SK-N-SH (cell line): ENCODE results near the gene DLX6. TPM values are rescaled to one million over a fixed set of nuclear protein-coding genes. Genes with fewer than 3 reads are reported as not detected.

Experiments
- CTCF ChIA-PET: fragments of 300-600, 350-600 bp; formaldehyde crosslinking; extraction: SDS; loops from one replicate; lab custom pipeline; 2021; lab: Yijun Ruan, JAX
- POLR2A ChIA-PET: fragments of 350-600 bp; sonication (Branson Sonifier 250); formaldehyde crosslinking; extraction: SDS; loops from one replicate; lab custom pipeline; 2020; ENCODE audit warnings: antibody characterized with exemption, inconsistent platforms; lab: Yijun Ruan, JAX
- DNase-seq: peaks from one replicate; pipeline ENCODE4 v3.0.0; 2012
- H2AFZ ChIP-seq: fragments of 200-600 bp; sonication (generic); 2 replicates; pipeline ENCODE4 v1.8.1; 2016; ENCODE audit warnings: antibody characterized with exemption, mild to moderate bottlenecking, low read depth
- H3F3A ChIP-seq: fragments of 200-600 bp; sonication (generic); replicated peaks from 2 replicates; pipeline ENCODE3; 2016; ENCODE audit warnings: antibody characterized with exemption, mild to moderate bottlenecking; ENCODE audit not compliant: insufficient read depth
- H3K27ac ChIP-seq, 2 experiments: fragments of 200-500 bp in 1 of 2; fragments of 200-600 bp in 1 of 2; sonication (Bioruptor generic) in 1 of 2; sonication (generic), shearing (Covaris generic) in 1 of 2; 2 replicates each; pipeline versions ENCODE4 v1.5.1 to v1.6.1; 2014 to 2016; ENCODE audit warnings: low read depth in 2 of 2, inconsistent platforms in 1 of 2, low read length in 1 of 2, mild to moderate bottlenecking in 1 of 2, mixed read lengths in 1 of 2
- H3K27me3 ChIP-seq: fragments of 200-600 bp; sonication (generic), shearing (Covaris generic); 2 replicates; pipeline ENCODE4 v1.6.1; 2016; ENCODE audit warnings: mixed run types; ENCODE audit not compliant: insufficient read depth
- H3K36me3 ChIP-seq, 2 experiments: fragments of 200-500 bp in 1 of 2; fragments of 200-600 bp in 1 of 2; sonication (Bioruptor generic) in 1 of 2; sonication (generic) in 1 of 2; replicated peaks in 1 of 2; 2 replicates each; pipeline versions ENCODE3 to v1.5.1; 2014 to 2016; ENCODE audit warnings: low read length in 1 of 2, mild to moderate bottlenecking in 1 of 2; ENCODE audit not compliant: insufficient read depth in 2 of 2, control insufficient read depth in 1 of 2
- H3K4me1 ChIP-seq, 2 experiments: fragments of 200-500 bp in 1 of 2; fragments of 200-600 bp in 1 of 2; sonication (Bioruptor generic) in 1 of 2; sonication (generic), shearing (Covaris generic) in 1 of 2; 2 replicates each; pipeline versions ENCODE4 v1.5.1 to v1.6.1; 2014 to 2016; ENCODE audit warnings: low read depth in 1 of 2, low read length in 1 of 2, mixed run types in 1 of 2; ENCODE audit not compliant: insufficient read depth in 2 of 2, control insufficient read depth in 1 of 2
- H3K4me2 ChIP-seq: fragments of 200-600 bp; sonication (generic), shearing (Covaris generic); 2 replicates; pipeline ENCODE4 v1.6.1; 2017; ENCODE audit warnings: mixed run types
- H3K4me3 ChIP-seq, 2 experiments: fragments of 200-500 bp in 1 of 2; fragments of 200-600 bp in 1 of 2; sonication (Bioruptor generic) in 1 of 2; sonication (generic), shearing (Covaris generic) in 1 of 2; 2 replicates each; pipeline versions ENCODE4 v1.5.1 to v1.8.1; 2014 to 2016; ENCODE audit warnings: low read depth in 2 of 2, inconsistent platforms in 1 of 2, low read length in 1 of 2, mild to moderate bottlenecking in 1 of 2, mixed read lengths in 1 of 2, moderate library complexity in 1 of 2
- H3K79me2 ChIP-seq: fragments of 200-600 bp; sonication (generic); 2 replicates; pipeline ENCODE4 v1.8.1; 2017; ENCODE audit warnings: mild to moderate bottlenecking; ENCODE audit not compliant: insufficient read depth
- H3K9ac ChIP-seq: fragments of 200-600 bp; sonication (generic); 2 replicates; pipeline ENCODE4 v1.6.1; 2017; ENCODE audit warnings: mixed run types
- H3K9me2 ChIP-seq: fragments of 200-600 bp; sonication (generic); 2 replicates; pipeline ENCODE4 v1.6.1; 2017; ENCODE audit warnings: mixed run types
- H3K9me3 ChIP-seq: fragments of 200-600 bp; sonication (generic); 2 replicates; pipeline ENCODE4 v1.6.1; 2017; ENCODE audit warnings: mixed run types, mild to moderate bottlenecking, moderate library complexity
- H4K20me1 ChIP-seq: fragments of 200-600 bp; sonication (generic); 2 replicates; pipeline ENCODE4 v1.6.1; 2017; ENCODE audit warnings: mild to moderate bottlenecking, mixed run types; ENCODE audit not compliant: insufficient read depth
- CHD2 ChIP-seq: fragments of 150-350 bp; IDR thresholded peaks from 2 replicates; pipeline ENCODE4 v1.6.1; 2018; ENCODE audit warnings: low read length; ENCODE audit not compliant: partially characterized antibody
- ELF1 ChIP-seq: IDR thresholded peaks from 2 replicates; pipeline ENCODE4 v1.4.0; 2012
- EP300 ChIP-seq, 2 experiments: IDR thresholded peaks; 2 replicates each; pipeline versions ENCODE4 v1.4.0 to v1.6.1; 2012; ENCODE audit warnings: borderline replicate concordance in 1 of 2, low read depth in 1 of 2, low read length in 1 of 2
- EZH2phosphoT487 ChIP-seq: fragments of 200-600 bp; sonication (generic); IDR thresholded peaks from 2 replicates; pipeline ENCODE4 v1.6.1; 2017; ENCODE audit warnings: low read depth, mixed run types, mild to moderate bottlenecking, antibody characterized with exemption, moderate library complexity, borderline replicate concordance
- FOXJ3 ChIP-seq: sonication (generic); formaldehyde crosslinking; IDR thresholded peaks from 2 replicates; pipeline ENCODE4 v1.5.1; 2020; ENCODE audit warnings: mild to moderate bottlenecking, missing genetic modification reagents
- GABPA ChIP-seq: IDR thresholded peaks from 2 replicates; pipeline ENCODE4 v1.4.0; 2012; ENCODE audit warnings: low read depth, mild to moderate bottlenecking
- GATA2 ChIP-seq: sonication (generic); formaldehyde crosslinking; IDR thresholded peaks from 2 replicates; pipeline ENCODE4 v1.5.0; 2020; ENCODE audit warnings: mild to moderate bottlenecking, missing genetic modification reagents
- JUND ChIP-seq: IDR thresholded peaks from 2 replicates; pipeline ENCODE4 v1.4.0; 2012
- NFIC ChIP-seq: IDR thresholded peaks from 2 replicates; pipeline ENCODE4 v1.4.0; 2012; ENCODE audit warnings: borderline replicate concordance
- RXRA ChIP-seq: IDR thresholded peaks from 2 replicates; pipeline ENCODE4 v1.4.0; 2012; ENCODE audit warnings: low read depth, mild to moderate bottlenecking, borderline replicate concordance
- SMC3 ChIP-seq: IDR thresholded peaks from 2 replicates; pipeline ENCODE4 v1.6.1; 2012; ENCODE audit warnings: low read depth, low read length, improper control_type of control experiment
- TCF12 ChIP-seq: IDR thresholded peaks from 2 replicates; pipeline ENCODE4 v1.4.0; 2012
- WGBS: methylation state at CpG from one replicate; pipeline ENCODE4 v1.1.6; 2017; ENCODE audit warnings: low lambda C conversion rate; 5-methylcytosine and 5-hydroxymethylcytosine counted together
- polyA plus RNA-seq, 3 experiments: library from polyadenylated mRNA; depleted of rRNA; stranded (reverse); fragments of >200 nt; gene quantifications; 2 replicates each; pipeline ENCODE4 v1.2.3, GENCODE V29; 2012
- TF ChIP-seq, protein P1 (sequence below): fragments of 150-350 bp; IDR thresholded peaks from 2 replicates; pipeline ENCODE4 v1.6.1; 2017; ENCODE audit warnings: antibody characterized with exemption, low read length, low read depth, borderline replicate concordance
- TF ChIP-seq, protein P2 (sequence below): fragments of 200-600 bp; sonication (generic); IDR thresholded peaks from 2 replicates; pipeline ENCODE4 v1.6.1; 2017; ENCODE audit warnings: antibody characterized with exemption, mild to moderate bottlenecking, moderate library complexity

Gene DLX6
- polyA plus RNA-seq, 1 of the 3 experiments (the other 2 are of a cell fraction) = 0.23 TPM

DNA sequence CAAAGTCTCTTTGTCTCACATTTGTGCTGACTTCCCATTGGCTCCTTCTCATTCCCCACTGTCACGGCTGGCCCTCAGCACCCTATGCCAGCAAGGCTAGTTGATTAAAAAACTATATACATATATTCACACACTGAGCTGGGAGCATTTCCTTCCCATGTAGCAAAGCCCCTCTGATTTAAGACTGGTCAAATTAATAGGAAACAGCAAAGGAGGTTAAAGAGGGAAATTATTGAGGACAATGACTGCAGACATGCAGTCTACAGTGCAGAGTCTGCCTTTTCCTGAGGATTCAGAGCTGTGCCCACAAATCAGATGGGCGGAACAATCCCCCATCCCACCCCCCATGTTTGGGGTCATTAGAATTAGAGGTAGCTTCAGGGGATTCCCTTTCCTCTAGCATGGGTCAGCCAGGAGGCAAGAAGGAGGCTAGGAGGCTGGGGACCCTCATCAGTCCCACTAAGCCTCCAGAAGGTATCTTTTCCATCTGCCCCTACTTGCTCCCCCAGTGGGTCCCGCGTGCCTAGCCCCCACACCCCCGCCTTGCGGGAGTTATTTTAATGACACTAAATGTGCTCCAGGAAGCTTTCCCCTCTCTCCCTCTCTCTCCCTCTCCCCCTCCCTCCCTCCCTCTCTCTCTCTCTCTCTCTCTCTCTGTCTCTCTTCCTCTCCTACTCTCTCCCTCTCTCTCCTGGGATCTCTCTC is 9.8 kb upstream of the DLX6 start:
- Histone ChIP-seq H3K36me3 (no peaks in the 10 kb centered on the region), H3K4me3 (no peak overlapping the region), H3K27ac (no peak overlapping the region), H3K27me3 (peaks cover 4% of the 10 kb centered on the region; the same call in 1 of the 2 replicates), H3K9me3 (no peaks in the 10 kb centered on the region), H3K9ac (no peak overlapping the region), H4K20me1 (no peaks in the 10 kb centered on the region), H3K9me2 (no peaks in the 10 kb centered on the region), H3F3A (no peaks in the 10 kb centered on the region), H3K4me1 (no peaks in the 10 kb centered on the region; a peak in 1 of 4 replicates), H3K4me2 (no peak overlapping the region), H2AFZ (no peak overlapping the region), H3K79me2 (no peaks in the 10 kb centered on the region)
- ChIA-PET POLR2A (no interaction called here), CTCF (interaction anchor here (1.3 kb wide), 1 partner anchor 580 kb away, joined by 4 read pairs; no protein-coding TSS in a partner anchor)
- no peak for DNase-seq
- WGBS = 30% methylated on average over 6 of the region's 6 CpGs
- no peak for TF ChIP-seq JUND
- no peak for TF ChIP-seq TCF12
- TF ChIP-seq, protein P1, sequence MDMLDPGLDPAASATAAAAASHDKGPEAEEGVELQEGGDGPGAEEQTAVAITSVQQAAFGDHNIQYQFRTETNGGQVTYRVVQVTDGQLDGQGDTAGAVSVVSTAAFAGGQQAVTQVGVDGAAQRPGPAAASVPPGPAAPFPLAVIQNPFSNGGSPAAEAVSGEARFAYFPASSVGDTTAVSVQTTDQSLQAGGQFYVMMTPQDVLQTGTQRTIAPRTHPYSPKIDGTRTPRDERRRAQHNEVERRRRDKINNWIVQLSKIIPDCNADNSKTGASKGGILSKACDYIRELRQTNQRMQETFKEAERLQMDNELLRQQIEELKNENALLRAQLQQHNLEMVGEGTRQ = no peak
- TF ChIP-seq, protein P2, sequence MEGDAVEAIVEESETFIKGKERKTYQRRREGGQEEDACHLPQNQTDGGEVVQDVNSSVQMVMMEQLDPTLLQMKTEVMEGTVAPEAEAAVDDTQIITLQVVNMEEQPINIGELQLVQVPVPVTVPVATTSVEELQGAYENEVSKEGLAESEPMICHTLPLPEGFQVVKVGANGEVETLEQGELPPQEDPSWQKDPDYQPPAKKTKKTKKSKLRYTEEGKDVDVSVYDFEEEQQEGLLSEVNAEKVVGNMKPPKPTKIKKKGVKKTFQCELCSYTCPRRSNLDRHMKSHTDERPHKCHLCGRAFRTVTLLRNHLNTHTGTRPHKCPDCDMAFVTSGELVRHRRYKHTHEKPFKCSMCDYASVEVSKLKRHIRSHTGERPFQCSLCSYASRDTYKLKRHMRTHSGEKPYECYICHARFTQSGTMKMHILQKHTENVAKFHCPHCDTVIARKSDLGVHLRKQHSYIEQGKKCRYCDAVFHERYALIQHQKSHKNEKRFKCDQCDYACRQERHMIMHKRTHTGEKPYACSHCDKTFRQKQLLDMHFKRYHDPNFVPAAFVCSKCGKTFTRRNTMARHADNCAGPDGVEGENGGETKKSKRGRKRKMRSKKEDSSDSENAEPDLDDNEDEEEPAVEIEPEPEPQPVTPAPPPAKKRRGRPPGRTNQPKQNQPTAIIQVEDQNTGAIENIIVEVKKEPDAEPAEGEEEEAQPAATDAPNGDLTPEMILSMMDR = no peak
- TF ChIP-seq GATA2 (CRISPR knock-in tag) = no peak
- TF ChIP-seq SMC3 = no peak
- TF ChIP-seq NFIC = no peak
- no peak for TF ChIP-seq CHD2

DNA sequence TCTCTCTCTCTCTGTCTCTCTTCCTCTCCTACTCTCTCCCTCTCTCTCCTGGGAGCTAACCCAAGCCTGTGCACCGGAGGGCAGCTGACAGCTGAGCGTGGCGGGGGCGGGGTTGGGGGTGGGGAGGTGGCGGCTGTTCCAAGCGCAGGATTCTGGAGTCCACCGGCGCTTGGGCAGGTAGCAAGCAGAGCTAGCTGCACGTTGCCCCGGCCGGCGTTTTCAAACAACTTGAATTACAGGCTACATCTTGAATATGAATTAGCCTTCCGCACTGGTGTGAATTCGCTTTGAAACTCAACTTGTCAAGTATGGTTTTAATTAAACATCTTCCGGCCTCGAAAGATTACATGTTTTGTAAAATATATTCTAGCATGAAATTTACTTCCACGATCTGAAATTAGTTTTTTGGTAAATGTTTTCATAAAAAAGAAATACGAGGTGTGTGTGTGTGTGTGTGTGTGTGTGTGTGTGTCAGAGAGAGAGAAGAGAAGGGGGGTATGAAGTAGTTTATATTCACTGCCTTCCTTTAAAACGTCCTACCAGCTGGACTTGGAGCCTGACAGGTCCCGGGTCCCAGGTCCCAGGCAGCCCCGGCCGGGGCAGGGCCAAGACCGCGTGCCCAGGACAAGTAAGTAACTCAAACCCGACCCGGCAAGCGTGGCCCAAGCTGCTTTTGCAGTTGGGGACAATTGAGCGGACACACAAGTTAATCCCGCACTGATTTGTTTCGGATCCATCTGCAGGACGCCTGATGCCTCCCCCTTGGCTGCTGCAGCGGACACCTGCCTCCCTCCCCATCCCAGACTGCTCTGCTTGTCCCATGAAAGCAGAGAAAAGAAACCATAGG is 9.0 kb upstream of the DLX6 start:
- DNase-seq = no peak
- Histone ChIP-seq H4K20me1 (no peaks in the 10 kb centered on the region), H2AFZ (no peak overlapping the region), H3K79me2 (no peaks in the 10 kb centered on the region), H3K9me3 (no peaks in the 10 kb centered on the region), H3K27me3 (peaks cover 4% of the 10 kb centered on the region; the same call in 1 of the 2 replicates), H3F3A (no peaks in the 10 kb centered on the region), H3K4me3 (no peak overlapping the region), H3K27ac (no peak overlapping the region), H3K9me2 (no peaks in the 10 kb centered on the region), H3K4me2 (no peak overlapping the region), H3K4me1 (no peaks in the 10 kb centered on the region; a peak in 1 of 4 replicates), H3K9ac (no peak overlapping the region), H3K36me3 (no peaks in the 10 kb centered on the region)
- CTCF ChIA-PET = interaction anchor here (0.5 to 1.3 kb wide), 2 partner anchors 8 to 581 kb away, joined by 3 to 4 read pairs; no protein-coding TSS in a partner anchor
- TF ChIP-seq CHD2 (no peak), GABPA (no peak), TCF12 (no peak), RXRA (no peak), FOXJ3 (no peak), ELF1 (no peak), EZH2phosphoT487 (no peak), GATA2 (CRISPR knock-in tag) (no peak), EP300 (IDR thresholded peaks at IDR 0.05; ENCODE audit: borderline replicate concordance in 1 of 2, low read depth in 1 of 2, low read length in 1 of 2) (no peak)
- POLR2A ChIA-PET = no interaction called here
- WGBS = 42% methylated on average over 31 of the region's 32 CpGs
